H1 (cell line): ENCODE results near the gene CACNA2D1. TPM values are rescaled to one million over a fixed set of nuclear protein-coding genes. Genes with fewer than 3 reads are reported as not detected.

Experiments used
- BRCA1 ChIP-seq: IDR thresholded peaks from 2 replicates; pipeline ENCODE4 v1.6.1; 2012; ENCODE audit warnings: low read depth, low read length, improper control_type of control experiment
- SIRT6 ChIP-seq: IDR thresholded peaks from one replicate; pipeline ENCODE4 v1.7.1; 2012; ENCODE audit warnings: low read length, inconsistent platforms
- SP2 ChIP-seq: IDR thresholded peaks from 2 replicates; pipeline ENCODE4 v1.6.1; 2012; ENCODE audit warnings: mild to moderate bottlenecking, low read length, inconsistent platforms
- polyA plus RNA-seq, 7 experiments: library from polyadenylated mRNA; depleted of rRNA in 3 of 7; stranded (reverse) in 5 of 7; unstranded in 2 of 7; fragments of >200 nt in 5 of 7; fragments of 200-250 nt in 2 of 7; gene quantifications; 1 replicate in 5 of 7; 2 replicates in 1 of 7; 4 replicates in 1 of 7; pipeline versions ENCODE4 v1.2.1 to v1.2.3, GENCODE V29; 2011 to 2013; ENCODE audit warnings: missing spikeins in 2 of 7, mixed read lengths in 2 of 7
- total RNA-seq: library from RNA; stranded (reverse); fragmentation: NEBNext Ultra II Directional; extraction: Animal tissue kit (Norgen Biotek cat#: 25700); gene quantifications from 2 replicates; pipeline ENCODE4 v1.2.1, GENCODE V29; 2021
- TF ChIP-seq, protein P1 (sequence below): IDR thresholded peaks from 2 replicates; pipeline ENCODE4 v1.6.1; 2012; ENCODE audit warnings: low read length, inconsistent platforms

CACNA2D1 gene
- total and polyA plus RNA-seq, 2 of the 8 experiments (the other 6 are each of a cell fraction or from before 2014, with no cell fraction given), result 4.3 to 27.3 TPM

DNA sequence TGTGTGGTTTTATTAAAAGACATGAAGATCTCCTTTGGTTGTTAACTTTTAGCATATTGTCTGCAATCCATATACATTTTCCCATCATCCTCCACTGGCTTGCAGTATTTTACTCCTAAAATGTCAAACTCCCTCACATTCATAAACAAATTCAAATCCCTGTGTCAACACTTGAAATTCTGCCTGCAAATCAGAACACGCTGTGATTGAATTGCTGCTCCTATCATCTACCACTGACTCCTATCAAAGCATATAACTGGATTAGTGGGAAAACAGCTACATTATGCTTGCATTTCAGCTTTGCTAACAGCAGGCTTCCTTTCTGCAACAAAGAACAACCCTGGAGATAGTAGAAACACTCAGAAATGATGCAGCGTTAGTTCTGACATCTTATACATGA lies 392.0 kb downstream of the CACNA2D1 start (continued):
- TF ChIP-seq, protein P1, sequence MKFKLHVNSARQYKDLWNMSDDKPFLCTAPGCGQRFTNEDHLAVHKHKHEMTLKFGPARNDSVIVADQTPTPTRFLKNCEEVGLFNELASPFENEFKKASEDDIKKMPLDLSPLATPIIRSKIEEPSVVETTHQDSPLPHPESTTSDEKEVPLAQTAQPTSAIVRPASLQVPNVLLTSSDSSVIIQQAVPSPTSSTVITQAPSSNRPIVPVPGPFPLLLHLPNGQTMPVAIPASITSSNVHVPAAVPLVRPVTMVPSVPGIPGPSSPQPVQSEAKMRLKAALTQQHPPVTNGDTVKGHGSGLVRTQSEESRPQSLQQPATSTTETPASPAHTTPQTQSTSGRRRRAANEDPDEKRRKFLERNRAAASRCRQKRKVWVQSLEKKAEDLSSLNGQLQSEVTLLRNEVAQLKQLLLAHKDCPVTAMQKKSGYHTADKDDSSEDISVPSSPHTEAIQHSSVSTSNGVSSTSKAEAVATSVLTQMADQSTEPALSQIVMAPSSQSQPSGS, result no peak
- TF ChIP-seq SP2, result no peak
- TF ChIP-seq BRCA1, result no peak
- no peak for TF ChIP-seq SIRT6
